Esophagus squamous epithelium (tissue), 4 donors: ENCODE measurements around the gene ATP8B1.

ENCODE experiments used
- CTCF ChIP-seq, 6 experiments: fragments of 450-650 bp in 4 of 6; fragments of 200-600 bp in 2 of 6; sonication (generic) in 2 of 6; IDR thresholded peaks; one replicate each; pipeline ENCODE4 v1.5.1; 2016 to 2019; ENCODE audit warnings: antibody characterized with exemption in 6 of 6, mild to moderate bottlenecking in 4 of 6, moderate library complexity in 4 of 6
- POLR2A ChIP-seq, 4 donors: fragments of 450-650 bp; IDR thresholded peaks; one replicate each; pipeline ENCODE4 v1.6.1; 2017; ENCODE audit warnings: antibody characterized with exemption in 4 of 4, mild to moderate bottlenecking in 4 of 4, moderate library complexity in 3 of 4

- no peak for TF ChIP-seq CTCF (IDR thresholded peaks at IDR 0.05)
- TF ChIP-seq POLR2A (IDR thresholded peaks at IDR 0.05), result no peak
Observed at GRCh38 chr18:57727952-57728807, 74.9 kb downstream of the ATP8B1 start.
